GM21528 (cell line): ENCODE data around the gene RCAN2.

Experiments used
- ATAC-seq: cut with Tn5 transposase; IDR thresholded peaks from one replicate; pipeline ENCODE4 v1.9.1; 2021; ENCODE audit warnings: mild to moderate bottlenecking, moderate library complexity; ENCODE audit not compliant: unreplicated experiment, low FRiP score

RCAN2 gene

GRCh38 chr6:46491201-46491627 lies at the start of gene RCAN2:
Gene RCAN2 (minus strand): TSS chr6:46491449.
- ATAC-seq, result peak; percentile 70

GRCh38 chr6:46539866-46540265 lies 48.6 kb upstream of the RCAN2 start:
- ATAC-seq, result no peak

- ATAC-seq, result no peak
These were observed 47.7 kb upstream of the RCAN2 start for GRCh38 chr6:46538800-46539480.

- ATAC-seq, result no peak
These were observed 39.6 kb upstream of the RCAN2 start for GRCh38 chr6:46530896-46531295.

GRCh38 chr6:46528961-46529750 lies 37.9 kb upstream of the RCAN2 start:
- no peak for ATAC-seq

GRCh38 chr6:46526607-46527006 lies 35.4 kb upstream of the RCAN2 start:
- no peak for ATAC-seq

- no peak for ATAC-seq
These were observed 34.3 kb upstream of the RCAN2 start for GRCh38 chr6:46525583-46525982.

GRCh38 chr6:46521464-46521971 lies 30.3 kb upstream of the RCAN2 start:
- no peak for ATAC-seq

- ATAC-seq, result no peak
These were observed 26.0 kb upstream of the RCAN2 start for GRCh38 chr6:46517202-46517601.

- ATAC-seq, result no peak
These were observed 22.3 kb upstream of the RCAN2 start for GRCh38 chr6:46513533-46513932.

GRCh38 chr6:46511320-46511719 lies 20.1 kb upstream of the RCAN2 start:
- no peak for ATAC-seq

- ATAC-seq, result no peak
These were observed 19.4 kb upstream of the RCAN2 start for GRCh38 chr6:46510651-46511050.

GRCh38 chr6:46509981-46510510 lies 18.8 kb upstream of the RCAN2 start:
- ATAC-seq, result no peak

- ATAC-seq, result no peak
These were observed 17.8 kb upstream of the RCAN2 start for GRCh38 chr6:46509063-46509462.

GRCh38 chr6:46507426-46507825 lies 16.2 kb upstream of the RCAN2 start:
- ATAC-seq, result no peak

- no peak for ATAC-seq
These were observed 14.7 kb upstream of the RCAN2 start for GRCh38 chr6:46505693-46506512.

GRCh38 chr6:46504242-46504641 lies 13.0 kb upstream of the RCAN2 start:
- no peak for ATAC-seq

- no peak for ATAC-seq
These were observed 11.4 kb upstream of the RCAN2 start for GRCh38 chr6:46502486-46503119.

- no peak for ATAC-seq
These were observed 10.2 kb upstream of the RCAN2 start for GRCh38 chr6:46501136-46502089.
